HG03460 (cell line): ENCODE data around the gene EEPD1.

Experiments
- ATAC-seq: cut with Tn5 transposase; IDR thresholded peaks from one replicate; pipeline ENCODE4 v1.9.1; 2021; ENCODE audit not compliant: unreplicated experiment

EEPD1 gene

DNA sequence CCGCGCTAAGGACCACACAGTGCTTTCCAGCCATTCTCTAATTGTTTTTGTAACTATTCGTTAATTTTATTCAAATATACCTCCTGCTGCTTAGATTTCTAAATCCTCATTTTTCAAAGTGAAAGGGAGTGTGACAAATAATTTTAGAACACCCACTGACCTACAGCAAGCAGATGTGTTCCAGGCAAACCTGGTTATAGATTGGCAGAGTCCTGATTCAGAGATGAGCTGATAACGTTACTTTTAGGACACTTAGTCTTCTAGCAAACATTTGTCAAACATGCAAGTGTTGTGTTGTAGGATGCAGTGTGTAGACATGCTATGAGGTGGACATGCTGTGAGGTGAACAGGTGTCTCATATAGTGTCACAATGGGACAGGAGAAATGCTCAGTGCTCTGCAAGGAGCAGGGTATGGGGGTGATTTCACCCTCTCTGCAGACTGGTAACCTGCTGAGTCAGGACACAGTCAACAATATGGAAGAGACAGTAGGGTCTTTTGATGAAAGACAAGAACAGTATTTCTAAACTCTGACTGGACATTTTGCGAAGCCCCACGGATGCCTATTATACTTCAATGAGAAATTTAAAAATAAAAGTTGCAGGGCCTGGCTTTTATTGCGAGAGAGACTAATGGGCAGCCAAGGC is 144.4 kb downstream of the EEPD1 start:
- no peak for ATAC-seq

DNA sequence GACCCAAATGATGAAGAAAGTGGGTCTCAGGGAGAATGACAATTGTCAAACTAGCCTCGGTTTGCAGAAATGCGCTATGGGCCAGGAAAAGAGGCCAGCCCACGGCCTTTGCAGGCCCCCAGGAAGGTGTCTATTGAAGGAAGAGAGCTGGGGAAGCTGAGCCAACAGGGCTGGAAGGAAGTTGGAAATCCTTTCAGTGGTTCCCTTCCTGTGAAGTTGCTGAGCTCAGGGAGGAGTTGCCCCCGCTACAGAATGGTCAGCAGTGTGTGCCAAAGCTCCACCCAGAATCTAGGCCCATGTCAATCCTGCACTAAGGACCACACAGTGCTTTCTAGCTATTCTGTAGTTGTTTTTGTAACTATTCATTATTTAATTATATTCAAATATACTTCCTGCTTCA is 145.1 kb downstream of the EEPD1 start:
- no peak for ATAC-seq

DNA sequence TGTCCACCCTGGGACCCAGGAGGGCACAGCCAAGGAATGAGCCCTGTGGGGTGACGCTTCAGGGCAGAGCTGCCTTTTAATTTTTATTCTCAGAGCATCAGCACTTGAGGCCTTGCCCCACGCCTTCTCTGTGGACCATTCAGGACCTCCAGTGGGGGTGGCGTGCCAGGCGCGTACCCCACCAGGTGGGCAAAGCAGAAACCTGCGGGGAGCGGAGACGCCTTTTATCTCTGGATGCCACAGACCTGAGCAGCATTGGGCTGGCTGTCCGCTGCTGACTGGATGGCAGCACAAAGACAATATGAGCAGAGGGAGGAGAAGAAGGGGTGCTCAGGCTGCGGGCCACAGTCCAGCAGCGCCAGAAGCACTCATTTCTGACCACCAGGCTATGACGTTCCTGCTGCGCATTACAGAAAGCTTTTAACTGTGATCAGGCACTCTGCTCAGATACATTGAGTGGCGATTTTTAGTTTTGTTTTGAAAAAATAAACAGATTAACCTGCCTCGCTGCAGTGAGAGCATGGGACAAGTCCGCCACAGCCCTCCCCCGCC is 146.2 kb downstream of the EEPD1 start:
- ATAC-seq, result no peak

DNA sequence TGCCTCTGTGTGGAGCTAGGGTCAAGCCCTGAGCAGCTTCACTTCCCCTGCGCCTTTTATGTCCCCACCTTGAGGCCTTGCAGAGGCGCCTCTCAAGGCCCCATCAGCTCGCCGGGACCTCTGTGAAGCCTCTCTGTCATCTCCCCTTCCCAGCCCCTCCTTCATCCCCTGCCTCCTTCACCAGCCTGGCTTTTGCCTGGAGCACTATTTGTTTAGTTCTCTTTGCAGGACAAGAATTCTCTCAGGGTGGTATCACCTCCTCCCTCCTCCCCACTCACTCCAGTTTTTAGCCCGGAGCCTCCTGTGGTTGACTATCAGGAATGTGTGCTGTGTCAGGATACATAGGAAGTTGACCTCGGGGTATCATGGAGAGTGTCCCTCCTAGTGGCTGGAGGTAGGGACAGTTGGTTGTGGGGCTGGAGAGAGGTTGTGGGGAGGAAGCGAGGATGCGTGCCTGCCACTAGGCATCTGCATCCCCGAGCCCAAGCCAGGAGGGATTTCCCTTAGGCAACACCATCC is 146.8 kb downstream of the EEPD1 start:
- ATAC-seq, result no peak

DNA sequence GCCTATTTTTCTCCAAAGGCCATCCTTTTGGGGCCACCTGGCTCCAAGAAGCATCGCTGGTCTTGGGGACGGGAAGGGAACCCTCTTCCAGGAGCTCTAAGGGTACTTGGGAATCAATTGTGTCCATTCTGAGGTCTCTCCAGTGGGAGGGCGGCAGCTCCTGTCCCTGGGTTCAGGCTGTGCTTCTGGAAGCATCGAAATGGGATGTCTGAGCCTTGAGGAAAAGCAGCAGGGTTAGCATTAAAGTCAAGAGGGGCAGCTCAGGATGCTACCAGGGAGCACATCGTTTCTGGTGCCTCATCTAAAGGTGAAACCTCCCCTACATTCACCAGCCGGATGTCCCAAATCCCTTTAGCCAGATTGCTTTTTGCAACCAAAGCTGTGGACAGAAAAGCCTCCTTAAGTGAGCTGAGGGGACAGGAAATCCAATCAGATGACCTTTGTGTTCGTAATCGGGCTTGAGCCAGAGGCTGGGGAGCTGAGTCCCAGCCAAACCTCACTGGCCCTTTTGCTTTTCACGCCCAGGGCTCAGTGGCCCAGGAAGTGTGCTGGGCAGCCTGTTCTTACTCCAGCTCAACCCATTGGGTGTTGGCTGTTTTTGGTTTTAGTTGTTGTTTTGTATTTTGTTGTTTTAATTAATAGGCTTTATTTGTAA is 147.8 kb downstream of the EEPD1 start:
- ATAC-seq, result no peak

DNA sequence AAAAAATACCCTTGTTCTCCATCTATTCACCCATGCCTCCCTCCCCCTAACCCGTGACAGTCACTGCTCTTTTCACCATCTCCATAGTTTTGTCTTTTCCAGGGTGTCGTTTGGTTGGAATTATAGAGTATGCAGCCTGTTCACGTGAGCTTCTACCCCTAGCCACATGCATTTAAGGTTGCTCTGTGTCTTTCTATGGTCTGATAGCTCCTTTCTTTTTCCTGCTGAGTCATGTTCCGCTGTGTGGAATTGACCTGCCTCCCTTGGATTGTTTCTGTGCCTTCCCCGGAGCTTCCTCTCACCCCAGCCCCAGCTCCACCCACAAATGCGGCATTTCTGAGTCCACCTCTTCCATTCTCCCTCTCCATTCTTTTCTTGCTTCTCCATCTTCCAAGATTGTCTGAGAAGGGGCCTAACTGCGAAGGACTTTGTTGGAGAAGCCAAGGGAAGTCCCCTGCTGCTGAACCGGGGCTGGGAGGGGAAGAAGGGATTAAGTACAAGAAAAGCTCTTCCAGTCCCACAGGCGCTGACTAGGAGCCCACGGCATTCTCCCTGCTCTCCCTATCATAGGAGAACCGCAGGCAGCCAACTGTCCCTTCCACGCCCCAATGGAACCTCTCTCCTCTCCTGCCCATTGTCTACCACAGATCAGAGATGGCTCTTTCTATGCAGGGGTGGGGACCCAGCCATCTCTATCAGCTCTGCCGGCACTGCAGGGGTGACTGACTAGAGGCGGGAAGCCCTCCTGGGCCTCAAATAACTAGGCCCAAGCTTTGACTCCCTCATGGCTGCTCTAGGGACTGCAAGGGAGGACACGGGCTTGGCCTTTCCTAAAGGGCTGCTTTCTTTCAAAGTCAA is 149.1 kb downstream of the EEPD1 start:
- no peak for ATAC-seq

DNA sequence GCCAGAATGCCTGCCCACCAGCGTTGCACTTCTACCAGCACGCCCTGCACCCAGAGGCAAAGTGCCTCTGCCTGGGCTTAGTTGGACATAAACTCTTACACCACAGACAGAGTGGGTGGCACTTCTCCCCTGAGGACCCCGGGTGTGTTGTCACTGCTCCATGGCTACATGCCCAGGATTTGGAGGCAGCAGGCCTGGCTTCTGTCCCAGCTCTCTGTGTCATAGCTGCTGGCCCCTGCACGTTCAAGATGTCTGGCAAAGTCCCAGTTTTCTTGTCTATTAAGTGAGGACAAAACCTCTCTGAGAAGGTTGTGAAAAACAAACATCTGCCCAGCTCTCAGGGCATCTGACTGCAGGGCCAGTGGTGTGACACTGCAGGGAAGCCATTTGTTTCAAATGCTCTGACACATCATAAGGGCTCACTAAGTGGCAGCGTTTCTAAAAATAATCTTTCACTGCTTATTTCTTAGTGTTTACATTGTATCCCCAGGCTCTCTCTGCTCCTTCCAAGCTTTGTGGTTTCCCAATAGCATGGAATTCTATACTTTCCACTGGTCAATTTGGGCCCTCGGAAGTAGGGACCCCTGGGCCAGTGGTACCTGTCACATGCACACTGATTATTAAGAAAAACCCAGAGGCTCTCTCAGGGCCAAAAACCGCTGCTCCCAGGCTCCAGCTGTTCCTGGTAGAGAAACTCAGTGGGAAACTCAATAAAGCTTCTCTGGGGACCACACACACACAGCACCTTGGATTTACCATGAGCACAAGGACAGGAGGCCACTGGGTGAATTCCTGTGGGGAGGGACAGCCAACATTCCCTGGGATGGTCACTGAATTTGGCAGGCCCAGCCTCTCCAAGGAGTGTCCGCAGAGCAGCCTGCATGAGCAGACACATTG is 150.4 kb downstream of the EEPD1 start:
- ATAC-seq, result no peak

DNA sequence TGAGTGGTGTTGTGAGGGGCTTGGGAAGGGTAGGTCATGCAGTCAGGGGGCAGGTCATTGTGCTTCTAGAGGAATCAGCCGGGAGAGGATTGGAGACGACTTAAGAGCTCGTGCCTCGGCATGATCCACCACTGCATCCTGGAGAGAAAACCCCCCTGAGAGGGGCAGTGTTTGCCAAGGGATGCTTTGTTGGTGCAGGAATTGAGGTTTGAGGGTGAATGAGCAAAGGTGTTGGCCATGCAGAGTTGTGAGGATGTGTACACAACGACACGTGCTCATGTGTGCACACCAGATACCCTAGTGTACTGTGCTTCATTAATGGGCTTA is 151.0 kb downstream of the EEPD1 start:
- ATAC-seq, result no peak

DNA sequence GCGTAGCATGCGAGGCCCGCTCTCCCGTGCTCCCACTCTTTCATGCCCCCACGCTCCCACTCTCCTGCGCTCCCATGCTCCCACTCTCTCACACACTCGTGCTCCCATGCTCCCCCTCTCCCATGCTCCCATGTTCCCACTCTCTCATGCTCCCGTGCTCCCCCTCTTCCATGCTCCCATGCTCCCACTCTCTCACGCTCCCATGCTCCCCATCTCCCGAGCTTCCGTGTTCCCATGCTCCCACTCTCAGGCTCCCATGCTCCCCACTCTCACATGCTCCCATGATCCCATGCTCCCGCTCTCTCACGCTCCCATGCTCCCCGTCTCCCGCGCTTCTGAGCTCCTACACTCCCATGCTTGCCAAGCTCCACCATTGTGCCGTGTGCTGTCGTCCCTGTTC is 152.2 kb downstream of the EEPD1 start:
- ATAC-seq, result no peak

DNA sequence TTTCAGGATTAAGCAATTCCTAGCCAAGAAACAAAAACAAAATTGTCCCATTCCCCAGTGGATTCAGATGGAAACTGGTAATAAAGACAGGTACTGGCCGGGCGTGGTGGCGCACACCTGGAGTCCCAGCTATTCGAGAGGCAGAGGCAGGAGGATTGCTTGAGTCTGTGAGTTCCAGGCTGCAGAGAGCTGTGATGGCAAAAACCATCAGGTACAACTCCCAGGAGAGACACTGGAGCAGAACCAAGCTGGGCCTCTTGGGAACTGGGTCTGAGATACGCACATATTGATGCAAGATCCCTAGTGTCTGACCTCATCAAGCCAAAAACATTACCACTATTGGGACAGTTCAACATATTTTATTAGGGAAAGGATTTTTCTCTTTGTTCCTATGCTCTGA is 152.6 kb downstream of the EEPD1 start:
- ATAC-seq, result no peak

DNA sequence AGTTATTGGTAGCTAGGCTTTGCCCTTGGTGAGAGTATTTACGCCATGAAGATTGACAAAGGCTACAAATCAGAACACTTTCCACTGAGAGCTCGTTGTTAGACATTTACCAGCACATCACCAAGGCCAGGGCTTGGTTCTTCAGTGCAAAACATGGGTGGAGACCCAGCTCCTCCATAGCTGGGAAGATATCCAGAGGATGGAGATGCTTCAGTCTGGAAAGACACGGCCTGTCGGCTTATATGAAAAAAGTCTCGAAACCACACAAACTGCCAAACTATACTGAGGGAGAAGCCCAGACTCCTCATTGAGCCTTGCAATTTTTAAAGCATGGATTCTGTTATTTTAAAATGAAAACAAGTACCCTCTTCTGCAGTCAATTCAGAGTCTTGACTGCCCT is 153.2 kb downstream of the EEPD1 start:
- no peak for ATAC-seq

DNA sequence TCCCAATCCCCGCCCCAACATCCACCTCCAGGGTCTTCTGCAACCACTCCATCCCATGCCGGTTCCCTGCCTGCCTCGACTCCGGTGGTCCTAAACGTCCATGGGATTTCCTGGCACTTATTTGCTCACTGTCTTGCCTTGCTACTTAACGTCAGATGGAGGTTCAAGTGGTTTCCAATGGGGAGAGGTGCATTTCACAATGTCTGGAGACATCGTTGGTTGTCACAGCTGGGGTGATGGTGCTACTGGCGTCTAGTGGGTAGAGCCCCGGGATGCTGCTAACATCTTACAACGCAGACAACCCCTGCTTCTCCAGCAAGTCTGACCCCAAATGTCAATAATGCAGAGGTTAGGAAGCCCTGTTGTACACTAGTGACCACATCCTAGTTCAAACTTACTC is 153.7 kb downstream of the EEPD1 start:
- ATAC-seq, result no peak

DNA sequence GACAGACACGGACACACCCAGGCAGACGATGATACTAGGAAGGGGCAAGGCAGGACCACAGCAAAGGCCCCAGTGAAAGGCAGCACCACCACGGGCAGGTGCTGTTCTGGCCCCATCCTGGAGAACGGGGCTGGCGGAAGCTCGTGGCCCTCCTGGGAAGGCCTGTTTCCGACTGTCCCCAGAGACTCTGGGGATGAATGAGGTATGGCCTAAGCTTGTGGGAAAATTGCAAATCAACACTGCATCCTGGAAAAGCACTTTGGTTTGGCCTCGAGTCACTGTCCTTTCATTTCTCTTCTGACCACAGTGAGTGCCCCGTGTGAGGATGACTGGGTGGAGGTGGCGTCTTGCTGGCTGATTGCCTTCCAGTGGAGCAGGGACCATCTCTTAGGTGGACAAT is 155.0 kb downstream of the EEPD1 start:
- no peak for ATAC-seq

DNA sequence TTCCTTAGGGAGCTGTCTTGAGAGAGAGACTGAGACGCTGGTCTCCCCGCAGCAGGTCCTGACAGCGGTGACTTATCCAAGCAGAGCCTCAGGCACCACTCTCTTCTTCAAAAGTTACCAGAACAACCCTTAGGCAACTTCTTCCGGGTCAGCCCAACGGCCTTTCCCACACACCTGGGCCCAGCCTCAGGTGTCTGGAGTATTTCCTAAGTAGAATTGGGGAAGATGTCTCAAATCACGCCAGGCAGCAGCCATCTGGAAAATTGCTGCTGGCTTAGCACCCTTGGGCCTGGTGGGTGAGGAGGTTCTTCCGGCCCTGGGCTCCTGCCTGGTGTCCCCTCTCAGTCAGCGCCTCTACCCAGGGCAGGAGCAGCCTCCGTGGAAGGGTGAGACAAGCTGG is 156.2 kb downstream of the EEPD1 start:
- no peak for ATAC-seq

DNA sequence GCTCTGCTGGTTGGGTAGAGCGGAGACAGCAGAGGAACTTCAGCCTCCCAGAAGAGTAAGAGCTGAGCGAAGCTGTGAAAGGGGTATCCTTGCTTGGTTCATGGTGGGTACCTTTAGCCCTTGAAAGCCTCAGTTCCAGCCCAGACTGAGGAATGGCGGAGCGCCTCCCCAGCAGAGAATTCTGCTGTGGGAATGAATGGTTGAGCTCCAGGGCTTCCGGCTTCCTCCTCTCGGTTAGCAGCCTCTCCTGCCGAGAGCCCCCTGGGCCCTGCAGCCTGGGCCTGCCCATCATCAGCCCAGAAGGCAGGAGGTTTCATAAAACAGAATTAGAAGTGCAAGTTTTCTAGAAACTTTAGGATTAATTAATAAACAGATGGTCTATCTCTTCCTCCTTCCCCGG is 156.7 kb downstream of the EEPD1 start:
- ATAC-seq, result no peak

DNA sequence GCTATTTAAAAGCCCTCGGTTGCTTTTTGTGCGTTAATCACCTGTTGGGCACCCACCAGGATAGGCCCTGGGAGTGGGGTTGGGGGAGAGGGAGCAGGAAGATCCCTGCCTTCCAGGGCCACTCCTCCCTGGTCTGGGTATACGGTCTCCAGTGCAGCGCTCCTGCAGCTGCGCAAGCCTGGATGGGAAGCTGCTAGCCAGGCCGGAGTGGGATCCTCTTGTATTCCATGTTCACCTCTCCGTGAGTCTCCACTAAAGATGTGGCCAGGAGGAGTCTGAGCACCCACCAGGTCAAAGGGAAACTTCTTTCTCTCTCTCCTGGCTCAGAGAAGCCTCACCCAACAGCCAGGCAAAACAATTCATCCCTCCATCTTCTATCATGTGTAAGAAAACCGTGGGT is 157.8 kb downstream of the EEPD1 start:
- ATAC-seq, result no peak

DNA sequence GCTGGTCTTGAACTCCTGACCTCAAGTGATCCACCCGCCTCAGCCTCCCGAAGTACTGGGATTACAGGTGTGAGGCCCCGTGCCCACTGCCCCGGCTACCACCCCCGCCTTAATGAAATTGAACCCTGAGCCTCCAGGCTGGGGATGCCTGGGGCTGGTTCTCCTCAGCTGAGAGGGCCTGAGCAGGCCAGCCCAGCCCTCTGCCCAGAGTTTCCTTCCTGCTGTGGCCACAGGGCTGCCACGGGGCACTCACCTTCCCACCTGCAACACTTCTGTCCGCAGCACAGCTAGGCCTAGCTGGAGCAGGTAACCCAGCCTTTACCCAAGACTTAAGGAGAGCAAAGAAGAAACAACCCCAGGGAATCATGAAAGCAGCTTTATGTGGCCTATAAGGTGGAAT is 158.5 kb downstream of the EEPD1 start:
- ATAC-seq, result no peak

DNA sequence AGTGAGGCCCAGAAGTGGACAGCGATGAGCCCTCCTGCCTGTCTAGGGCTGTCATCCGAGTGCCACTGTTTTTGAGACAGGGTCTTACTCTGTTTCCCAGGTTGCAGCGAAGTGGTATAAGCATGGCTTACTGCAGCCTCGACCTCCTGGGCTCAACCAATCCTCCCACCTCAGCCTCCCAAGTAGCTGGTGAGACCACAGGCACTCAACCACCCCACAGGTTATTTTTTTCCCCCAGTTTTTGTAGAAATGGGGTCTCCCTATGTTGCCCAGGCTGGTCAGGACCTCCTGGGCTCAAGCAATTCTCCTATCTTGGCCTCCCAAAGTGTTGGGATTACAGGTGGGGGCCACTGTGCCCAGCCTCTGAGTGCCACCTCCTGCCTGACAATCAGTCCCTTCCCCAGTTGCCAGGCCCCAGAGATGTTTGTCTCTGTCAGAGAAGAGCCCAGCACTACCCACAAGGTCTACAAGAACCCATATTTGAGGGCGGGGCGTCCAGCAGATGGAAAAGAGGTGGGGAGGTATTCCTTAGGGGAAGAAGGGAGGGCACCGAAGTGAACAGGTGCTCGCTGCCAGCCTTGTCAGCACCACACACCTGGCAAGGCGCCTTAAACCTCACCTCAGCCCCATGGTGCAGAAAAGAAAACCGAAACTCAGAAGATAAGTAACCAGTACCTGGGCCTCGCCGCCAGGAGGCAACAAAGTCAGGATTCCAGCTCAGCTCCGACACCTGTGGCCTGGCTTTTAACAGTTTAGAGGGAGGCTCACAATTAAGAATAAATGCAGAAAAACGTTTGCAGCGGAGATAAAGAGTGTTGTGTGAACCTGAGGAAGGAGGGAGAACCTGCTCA is 159.2 kb downstream of the EEPD1 start:
- no peak for ATAC-seq

DNA sequence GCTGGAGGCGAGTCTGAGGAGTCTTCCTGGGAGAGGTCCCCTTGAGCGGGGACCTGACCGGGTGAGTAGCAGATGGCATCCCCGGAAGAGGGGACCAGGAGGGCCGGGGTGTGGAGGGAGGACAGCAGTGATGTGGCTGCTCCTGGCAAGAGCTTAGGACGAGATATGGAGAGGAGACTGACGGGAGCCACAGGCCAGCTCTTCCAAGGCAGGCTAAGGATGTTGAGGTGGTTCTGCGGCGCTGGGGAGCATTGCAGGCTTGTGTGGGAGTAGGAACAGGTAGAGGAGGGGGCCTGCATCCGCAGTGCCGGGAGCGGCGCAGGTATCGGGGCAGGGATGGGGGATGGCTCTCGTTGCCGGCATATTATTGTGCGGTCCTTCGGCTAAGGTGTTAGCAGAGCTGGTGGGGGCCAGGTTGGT is 159.9 kb downstream of the EEPD1 start:
- ATAC-seq, result no peak

DNA sequence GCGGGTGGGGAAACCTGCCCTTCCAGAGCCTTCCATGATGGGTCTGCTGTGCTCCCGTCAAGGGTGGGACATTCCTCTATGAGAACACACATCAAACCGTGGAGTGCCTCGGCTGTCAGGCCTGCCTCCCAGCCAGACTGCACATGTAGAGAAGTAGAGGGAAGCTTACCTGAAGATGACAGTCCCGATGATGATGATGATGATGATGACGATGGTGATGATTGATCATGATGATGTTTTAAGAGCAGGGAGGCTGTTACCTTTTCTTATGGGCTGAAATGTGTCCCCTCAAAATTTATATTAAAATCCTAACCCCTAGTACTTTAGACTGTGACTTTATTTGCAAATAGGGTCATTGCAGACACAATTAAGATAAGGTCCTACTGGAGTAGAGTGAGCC is 160.6 kb downstream of the EEPD1 start:
- no peak for ATAC-seq
